Measurements from ENCODE around the gene PGM5.

DNA sequence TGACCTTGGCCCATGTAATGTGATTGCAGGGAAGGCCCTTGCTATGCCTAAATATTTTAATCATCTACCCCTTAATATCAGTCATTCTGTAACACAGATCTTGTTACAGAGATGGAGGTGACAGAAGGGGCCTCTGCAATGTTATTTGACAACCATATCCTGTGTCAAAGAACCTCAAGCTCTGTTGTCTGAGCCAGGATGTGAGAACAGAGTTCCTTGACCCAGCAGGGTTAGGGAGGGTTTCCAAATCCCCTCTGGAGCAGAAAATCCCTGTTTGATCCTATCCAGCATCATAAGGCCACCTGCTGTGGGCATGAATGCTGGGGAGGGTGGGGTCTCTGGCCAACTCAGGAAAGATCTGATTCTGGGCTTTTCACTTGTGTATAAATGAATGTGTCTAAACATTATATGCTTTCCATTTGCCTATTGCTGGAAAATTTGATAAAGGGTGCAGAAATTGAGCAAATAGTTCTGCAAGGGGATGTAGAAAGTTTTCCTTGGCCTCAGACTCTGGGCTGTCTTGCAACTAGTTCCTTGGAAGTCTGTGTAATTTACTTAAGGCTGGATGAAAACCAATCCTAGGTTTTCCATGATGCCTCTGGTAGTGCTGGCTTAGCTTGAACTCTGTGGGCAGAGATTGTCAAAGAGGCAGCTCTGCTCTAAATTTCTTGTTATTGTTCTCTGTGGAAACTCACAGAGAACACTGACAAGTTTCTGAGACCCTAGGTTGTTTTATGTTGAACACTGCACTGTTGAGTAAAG, 71.0 kb downstream of the PGM5 start:
- TF ChIP-seq, protein P1, sequence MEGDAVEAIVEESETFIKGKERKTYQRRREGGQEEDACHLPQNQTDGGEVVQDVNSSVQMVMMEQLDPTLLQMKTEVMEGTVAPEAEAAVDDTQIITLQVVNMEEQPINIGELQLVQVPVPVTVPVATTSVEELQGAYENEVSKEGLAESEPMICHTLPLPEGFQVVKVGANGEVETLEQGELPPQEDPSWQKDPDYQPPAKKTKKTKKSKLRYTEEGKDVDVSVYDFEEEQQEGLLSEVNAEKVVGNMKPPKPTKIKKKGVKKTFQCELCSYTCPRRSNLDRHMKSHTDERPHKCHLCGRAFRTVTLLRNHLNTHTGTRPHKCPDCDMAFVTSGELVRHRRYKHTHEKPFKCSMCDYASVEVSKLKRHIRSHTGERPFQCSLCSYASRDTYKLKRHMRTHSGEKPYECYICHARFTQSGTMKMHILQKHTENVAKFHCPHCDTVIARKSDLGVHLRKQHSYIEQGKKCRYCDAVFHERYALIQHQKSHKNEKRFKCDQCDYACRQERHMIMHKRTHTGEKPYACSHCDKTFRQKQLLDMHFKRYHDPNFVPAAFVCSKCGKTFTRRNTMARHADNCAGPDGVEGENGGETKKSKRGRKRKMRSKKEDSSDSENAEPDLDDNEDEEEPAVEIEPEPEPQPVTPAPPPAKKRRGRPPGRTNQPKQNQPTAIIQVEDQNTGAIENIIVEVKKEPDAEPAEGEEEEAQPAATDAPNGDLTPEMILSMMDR (IDR thresholded peaks at IDR 0.05): no peak
- TF ChIP-seq POLR2A (IDR thresholded peaks at IDR 0.05): no peak
